ENCODE data around the gene RGS16. TPM values are rescaled to one million over a fixed set of nuclear protein-coding genes. Genes with fewer than 3 reads are reported as not detected.

RGS16 gene
- total RNA-seq, 1 donor from 2014 or later: 2.3 TPM

- no peak overlapping the region for H3K4me3 ChIP-seq (ENCODE audit: low read depth, low read length)
- DNase-seq (ENCODE audit: low read depth): no peak
- H3K27me3 ChIP-seq (ENCODE audit: control insufficient read depth, insufficient read depth, low read length): no peaks in the 10 kb centered on the region
- no peak for TF ChIP-seq CTCF (IDR thresholded peaks at IDR 0.05; ENCODE audit: insufficient read depth, low read length, poor library complexity, severe bottlenecking)
- H3K36me3 ChIP-seq (ENCODE audit: control insufficient read depth, insufficient read depth, low read length): no peaks in the 10 kb centered on the region
Measured at GRCh38 chr1:182624577-182624976, 20.4 kb upstream of the RGS16 start.

GRCh38 chr1:182622901-182623528 lies 18.8 kb upstream of the RGS16 start:
- no peak for TF ChIP-seq CTCF (IDR thresholded peaks at IDR 0.05; ENCODE audit: insufficient read depth, low read length, poor library complexity, severe bottlenecking)

GRCh38 chr1:182621906-182622305 lies 17.7 kb upstream of the RGS16 start:
- no peak for DNase-seq (ENCODE audit: low read depth)
- Histone ChIP-seq H3K4me3 (ENCODE audit: low read depth, low read length) (no peak overlapping the region), H3K27me3 (ENCODE audit: control insufficient read depth, insufficient read depth, low read length) (no peaks in the 10 kb centered on the region), H3K36me3 (ENCODE audit: control insufficient read depth, insufficient read depth, low read length) (no peaks in the 10 kb centered on the region)
- TF ChIP-seq CTCF (IDR thresholded peaks at IDR 0.05; ENCODE audit: insufficient read depth, low read length, poor library complexity, severe bottlenecking): no peak

More at GRCh38 chr1:182622901-182623528, 18.8 kb upstream of the RGS16 start:
- Histone ChIP-seq H3K36me3 (ENCODE audit: control insufficient read depth, insufficient read depth, low read length) (no peaks in the 10 kb centered on the region), H3K4me3 (ENCODE audit: low read depth, low read length) (no peak overlapping the region), H3K27me3 (ENCODE audit: control insufficient read depth, insufficient read depth, low read length) (no peaks in the 10 kb centered on the region)
- DNase-seq (ENCODE audit: low read depth): no peak

GRCh38 chr1:182620924-182621585 lies 16.9 kb upstream of the RGS16 start:
- no peaks in the 10 kb centered on the region for H3K27me3 ChIP-seq (ENCODE audit: control insufficient read depth, insufficient read depth, low read length)
- TF ChIP-seq CTCF (IDR thresholded peaks at IDR 0.05; ENCODE audit: insufficient read depth, low read length, poor library complexity, severe bottlenecking): no peak
- no peak for DNase-seq (ENCODE audit: low read depth)
- H3K4me3 ChIP-seq (ENCODE audit: low read depth, low read length): no peak overlapping the region
- no peaks in the 10 kb centered on the region for H3K36me3 ChIP-seq (ENCODE audit: control insufficient read depth, insufficient read depth, low read length)

GRCh38 chr1:182617734-182618351 lies 13.7 kb upstream of the RGS16 start:
- no peaks in the 10 kb centered on the region for H3K27me3 ChIP-seq (ENCODE audit: control insufficient read depth, insufficient read depth, low read length)
- H3K36me3 ChIP-seq (ENCODE audit: control insufficient read depth, insufficient read depth, low read length): no peaks in the 10 kb centered on the region
- peak; percentile 38 for DNase-seq (ENCODE audit: low read depth)
- TF ChIP-seq CTCF (IDR thresholded peaks at IDR 0.05; ENCODE audit: insufficient read depth, low read length, poor library complexity, severe bottlenecking): no peak
- H3K4me3 ChIP-seq (ENCODE audit: low read depth, low read length): no peak overlapping the region
